Muscle layer of duodenum (tissue), 2 donors: ENCODE measurements around the gene SFXN5.

Experiments used
- H3K27ac ChIP-seq: one replicate; pipeline ENCODE4 v1.7.0; 2013; ENCODE audit warnings: mild to moderate bottlenecking, low read length
- H3K27me3 ChIP-seq: one replicate; pipeline ENCODE4 v1.7.0; 2013; ENCODE audit warnings: low read depth, mild to moderate bottlenecking, control low read depth, low read length
- H3K36me3 ChIP-seq, 2 donors: one replicate each; pipeline ENCODE4 v1.7.0; 2013; ENCODE audit warnings: low read length in 2 of 2, control low read depth in 1 of 2, mild to moderate bottlenecking in 1 of 2; ENCODE audit not compliant: insufficient read depth in 2 of 2, control insufficient read depth in 1 of 2
- H3K4me1 ChIP-seq, 2 donors: one replicate each; pipeline ENCODE4 v1.7.0; 2013; ENCODE audit warnings: low read length in 2 of 2, mild to moderate bottlenecking in 2 of 2, control low read depth in 1 of 2, moderate library complexity in 1 of 2; ENCODE audit not compliant: insufficient read depth in 2 of 2, control insufficient read depth in 1 of 2
- H3K4me3 ChIP-seq, 2 donors: one replicate each; pipeline ENCODE4 v1.7.0; 2013; ENCODE audit warnings: low read length in 2 of 2, low read depth in 1 of 2, mild to moderate bottlenecking in 1 of 2
- H3K9me3 ChIP-seq, 2 donors: one replicate each; pipeline ENCODE4 v1.7.0; 2013; ENCODE audit warnings: low read length in 2 of 2, control low read depth in 1 of 2, mild to moderate bottlenecking in 1 of 2; ENCODE audit not compliant: control insufficient read depth in 1 of 2
- donor health status: healthy.

Gene SFXN5

GRCh38 chr2:73083886-73084800, 12.6 kb upstream of the SFXN5 start:
- Histone ChIP-seq H3K9me3 (no peaks in the 10 kb centered on the region), H3K27ac (no peak overlapping the region), H3K36me3 (peaks cover 0 to 40% of the 10 kb centered on the region in 2 donors), H3K4me1 (peaks cover 0 to 6% of the 10 kb centered on the region in 2 donors), H3K4me3 (no peak overlapping the region), H3K27me3 (no peaks in the 10 kb centered on the region)

- Histone ChIP-seq H3K4me3 (no peak overlapping the region), H3K27me3 (no peaks in the 10 kb centered on the region), H3K27ac (no peak overlapping the region), H3K4me1 (no peaks in the 10 kb centered on the region), H3K9me3 (no peaks in the 10 kb centered on the region), H3K36me3 (peaks cover 0 to 30% of the 10 kb centered on the region in 2 donors)
These were observed 11.3 kb upstream of the SFXN5 start for GRCh38 chr2:73082523-73083410.

DNA sequence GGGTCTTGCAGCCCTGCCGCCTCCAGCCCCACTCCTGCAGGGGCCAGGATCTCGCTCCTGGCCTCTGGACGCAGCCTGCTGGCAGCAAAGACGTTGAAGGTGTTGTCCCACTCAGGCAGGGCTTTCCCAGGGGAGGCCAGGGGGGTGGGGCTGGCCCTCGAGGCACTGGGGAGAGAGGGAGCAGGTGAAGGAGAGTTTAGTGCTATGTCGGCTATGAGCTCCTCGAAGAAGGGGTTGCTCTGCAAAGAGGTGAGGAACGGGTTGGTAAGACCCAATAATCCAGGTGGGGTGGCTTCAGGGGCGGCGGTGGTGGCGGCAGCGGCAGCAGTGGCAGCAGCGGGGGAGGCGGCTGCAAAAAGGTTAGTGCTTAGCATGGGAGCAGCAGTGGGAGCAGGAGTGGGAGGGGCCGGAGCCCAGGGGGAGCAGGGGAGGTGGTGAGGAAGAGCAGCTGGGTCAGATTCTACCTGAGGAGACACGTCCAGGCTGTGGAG, 9.7 kb upstream of the SFXN5 start:
- H3K27me3 ChIP-seq = no peaks in the 10 kb centered on the region
- H3K9me3 ChIP-seq = no peaks in the 10 kb centered on the region
- peaks cover 0 to 21% of the 10 kb centered on the region in 2 donors for H3K36me3 ChIP-seq
- no peak overlapping the region for H3K27ac ChIP-seq
- no peak overlapping the region for H3K4me3 ChIP-seq
- H3K4me1 ChIP-seq = no peaks in the 10 kb centered on the region

DNA sequence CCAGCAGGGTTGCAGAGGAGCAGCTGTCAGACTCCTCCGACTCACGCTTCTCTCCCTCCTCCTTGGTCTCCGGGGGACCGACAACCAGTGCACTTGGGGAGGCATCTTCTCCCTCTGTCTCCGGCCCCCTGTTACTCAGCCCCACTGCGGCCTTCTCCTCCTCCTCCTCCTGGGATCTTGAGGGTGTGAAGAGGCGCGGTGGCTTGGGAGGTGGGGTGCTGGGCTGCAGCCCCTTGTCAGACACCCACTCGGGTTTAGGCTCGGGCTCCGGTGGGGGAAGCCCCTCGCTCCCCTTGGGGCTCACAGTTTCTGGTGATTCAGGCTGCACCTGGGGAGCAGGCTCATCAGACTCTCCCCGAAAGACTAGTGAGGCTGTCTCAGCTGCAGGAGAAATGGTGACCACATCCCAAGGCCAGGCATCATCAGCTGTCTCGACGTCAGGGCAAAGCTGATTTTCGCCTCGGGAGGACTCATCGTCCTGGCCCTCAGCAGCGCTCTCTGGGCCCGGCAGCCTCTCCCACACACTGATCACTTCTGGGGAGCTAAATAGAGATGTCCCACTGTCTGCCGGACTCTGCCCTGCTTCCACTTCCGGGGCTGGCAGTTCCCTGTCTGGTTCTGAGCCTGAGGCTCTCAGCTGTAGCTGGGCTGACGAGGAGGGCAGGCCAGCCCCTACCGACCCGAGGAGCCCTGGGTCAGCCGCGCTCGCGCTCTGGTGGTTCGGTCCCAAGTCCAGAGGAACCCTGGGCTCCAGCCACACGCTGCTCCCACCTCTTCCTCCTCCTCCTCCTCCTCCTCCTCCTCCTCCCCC, 9.0 kb upstream of the SFXN5 start:
- H3K9me3 ChIP-seq = no peaks in the 10 kb centered on the region
- no peak overlapping the region for H3K27ac ChIP-seq
- H3K27me3 ChIP-seq = no peaks in the 10 kb centered on the region
- no peaks in the 10 kb centered on the region for H3K4me1 ChIP-seq
- H3K4me3 ChIP-seq = no peak overlapping the region
- peaks cover 0 to 21% of the 10 kb centered on the region in 2 donors for H3K36me3 ChIP-seq

- H3K4me1 ChIP-seq = no peaks in the 10 kb centered on the region
- no peak overlapping the region for H3K27ac ChIP-seq
- H3K36me3 ChIP-seq = peaks cover 0 to 29% of the 10 kb centered on the region in 2 donors
- no peaks in the 10 kb centered on the region for H3K9me3 ChIP-seq
- H3K4me3 ChIP-seq = no peak overlapping the region
- no peaks in the 10 kb centered on the region for H3K27me3 ChIP-seq
These were observed 8.1 kb upstream of the SFXN5 start for GRCh38 chr2:73079636-73080035.

GRCh38 chr2:73078457-73079411, 7.2 kb upstream of the SFXN5 start:
- Histone ChIP-seq H3K9me3 (no peaks in the 10 kb centered on the region), H3K27me3 (no peaks in the 10 kb centered on the region), H3K36me3 (peaks cover 0 to 31% of the 10 kb centered on the region in 2 donors), H3K4me1 (no peaks in the 10 kb centered on the region), H3K4me3 (no peak overlapping the region), H3K27ac (no peak overlapping the region)

- H3K27me3 ChIP-seq = no peaks in the 10 kb centered on the region
- H3K4me3 ChIP-seq = no peak overlapping the region
- peaks cover 0 to 31% of the 10 kb centered on the region in 2 donors for H3K36me3 ChIP-seq
- H3K4me1 ChIP-seq = peaks cover under 1% of the 10 kb centered on the region in 2 donors
- H3K9me3 ChIP-seq = no peaks in the 10 kb centered on the region
- H3K27ac ChIP-seq = no peak overlapping the region
These were observed 5.9 kb upstream of the SFXN5 start for GRCh38 chr2:73077424-73077795.

DNA sequence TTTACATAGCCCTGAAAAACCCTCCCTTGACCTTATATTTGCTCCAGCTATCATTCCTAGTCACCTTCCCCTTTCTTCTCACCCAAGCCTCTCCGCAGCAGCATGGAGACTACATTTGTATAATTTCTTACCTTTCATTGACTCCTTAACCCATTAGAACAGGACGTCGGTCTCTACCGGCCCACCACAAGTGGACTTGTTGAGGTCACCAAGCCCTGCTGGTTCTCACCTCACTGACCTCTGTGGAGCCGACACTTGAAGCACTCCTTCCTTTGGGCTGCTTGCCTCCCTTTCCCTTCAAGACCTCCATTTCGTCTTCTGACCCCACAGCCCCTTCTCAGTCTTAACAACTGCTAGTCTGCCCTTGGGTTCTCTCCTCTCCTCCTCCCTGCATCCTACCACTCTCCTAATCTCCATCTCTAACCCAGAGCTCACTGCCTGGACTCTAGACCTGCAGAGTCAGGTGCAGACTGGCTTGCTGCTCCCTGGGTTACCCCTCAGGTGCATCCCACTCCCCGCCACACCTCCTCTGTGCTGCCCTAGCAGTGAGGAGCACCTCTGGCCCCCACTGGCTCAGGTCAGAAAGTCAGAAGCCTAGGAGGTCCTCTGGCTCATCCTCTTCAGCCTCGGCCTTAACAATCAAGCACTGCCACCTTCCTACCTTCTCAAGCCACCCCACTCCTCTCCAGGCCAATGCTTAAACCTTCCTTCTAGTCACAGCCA, 5.3 kb upstream of the SFXN5 start:
- Histone ChIP-seq H3K4me3 (no peak overlapping the region), H3K27me3 (no peaks in the 10 kb centered on the region), H3K9me3 (no peaks in the 10 kb centered on the region), H3K36me3 (peaks cover 0 to 31% of the 10 kb centered on the region in 2 donors), H3K4me1 (peaks cover 5% of the 10 kb centered on the region in 2 donors), H3K27ac (no peak overlapping the region)

DNA sequence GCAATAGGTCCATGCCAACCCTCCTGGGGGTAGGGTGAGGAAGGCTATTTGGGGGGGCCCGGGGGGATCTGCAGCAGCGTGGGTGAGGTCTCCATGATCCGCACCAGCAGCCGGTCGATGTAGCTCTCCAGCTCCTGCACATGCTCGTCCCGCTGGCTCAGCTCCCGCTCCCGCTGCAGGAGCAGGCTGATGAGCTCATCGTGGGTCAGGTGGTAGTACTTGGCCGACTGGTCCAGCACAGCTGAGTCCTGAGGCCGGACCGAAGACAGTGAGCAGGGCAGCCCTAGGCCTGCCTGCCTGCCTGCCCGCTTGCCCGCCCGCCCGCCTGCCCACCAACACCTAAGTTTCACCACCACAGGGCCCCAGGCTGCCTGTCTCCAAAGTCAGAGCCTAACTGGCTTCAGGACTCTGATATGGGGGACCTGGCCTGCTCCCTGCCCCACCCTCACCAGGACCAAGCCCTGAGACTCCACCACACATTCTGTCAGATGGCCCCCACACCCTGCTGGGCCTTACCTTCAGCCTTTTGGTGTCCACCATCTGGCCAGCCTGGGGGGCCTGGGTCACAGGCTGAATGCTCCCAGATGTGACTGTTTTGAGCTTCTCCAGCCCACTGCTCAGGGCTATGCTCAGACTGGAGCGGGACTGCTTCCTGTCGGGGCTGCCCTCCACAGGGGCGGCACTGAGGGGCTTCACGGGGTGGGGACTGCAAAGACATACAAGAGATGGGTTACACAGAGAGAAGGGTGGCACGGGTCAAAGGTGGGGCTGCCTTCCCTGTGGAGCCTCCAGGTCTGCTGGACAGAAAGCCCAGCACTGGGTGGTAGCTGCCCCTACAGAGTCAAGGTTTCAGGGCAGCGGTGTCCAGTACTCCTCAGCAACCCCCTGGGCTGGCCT, 4.2 kb upstream of the SFXN5 start:
- peaks cover 5% of the 10 kb centered on the region in 2 donors for H3K4me1 ChIP-seq
- peaks cover 0 to 25% of the 10 kb centered on the region in 2 donors for H3K36me3 ChIP-seq
- H3K27me3 ChIP-seq = no peaks in the 10 kb centered on the region
- H3K4me3 ChIP-seq = no peak overlapping the region
- no peak overlapping the region for H3K27ac ChIP-seq
- no peaks in the 10 kb centered on the region for H3K9me3 ChIP-seq
